GM12865 (cell line): ENCODE results near the gene JRKL.

Source experiments
- DNase-seq: peaks from one replicate; pipeline ENCODE4 v3.0.0; 2010; ENCODE audit warnings: low read depth
- H3K4me3 ChIP-seq: 2 replicates; pipeline ENCODE4 v1.5.1; 2011; ENCODE audit warnings: mild to moderate bottlenecking, low read depth, low read length, control low read depth
- TF ChIP-seq, protein P1 (sequence below): IDR thresholded peaks from 2 replicates; pipeline ENCODE4 v1.5.1; 2011; ENCODE audit warnings: low read length, control low read depth, low read depth, inconsistent platforms; ENCODE audit not compliant: insufficient read depth; ENCODE audit errors: missing control alignments

Gene JRKL

DNA sequence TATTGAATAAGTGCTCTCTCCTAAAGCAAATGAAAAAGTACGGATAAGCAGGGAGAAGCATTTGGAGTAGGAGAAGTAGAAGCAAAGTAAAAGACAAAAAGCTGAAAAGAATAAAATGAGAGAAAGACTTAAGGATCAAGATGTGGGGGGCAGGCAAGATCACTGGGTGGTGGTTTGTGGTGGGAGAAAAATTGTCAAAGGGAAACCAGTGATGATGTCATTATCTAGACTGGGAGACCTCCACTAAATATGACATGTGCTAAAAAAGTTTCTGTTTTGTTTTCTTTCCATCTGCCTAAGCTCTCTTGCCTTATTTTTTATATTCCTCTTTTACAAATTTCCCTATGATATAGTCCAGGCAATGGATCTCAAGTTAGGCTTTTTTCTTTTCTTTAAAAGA lies 32.0 kb upstream of the JRKL start:
- no peak overlapping the region for H3K4me3 ChIP-seq
- TF ChIP-seq, protein P1, sequence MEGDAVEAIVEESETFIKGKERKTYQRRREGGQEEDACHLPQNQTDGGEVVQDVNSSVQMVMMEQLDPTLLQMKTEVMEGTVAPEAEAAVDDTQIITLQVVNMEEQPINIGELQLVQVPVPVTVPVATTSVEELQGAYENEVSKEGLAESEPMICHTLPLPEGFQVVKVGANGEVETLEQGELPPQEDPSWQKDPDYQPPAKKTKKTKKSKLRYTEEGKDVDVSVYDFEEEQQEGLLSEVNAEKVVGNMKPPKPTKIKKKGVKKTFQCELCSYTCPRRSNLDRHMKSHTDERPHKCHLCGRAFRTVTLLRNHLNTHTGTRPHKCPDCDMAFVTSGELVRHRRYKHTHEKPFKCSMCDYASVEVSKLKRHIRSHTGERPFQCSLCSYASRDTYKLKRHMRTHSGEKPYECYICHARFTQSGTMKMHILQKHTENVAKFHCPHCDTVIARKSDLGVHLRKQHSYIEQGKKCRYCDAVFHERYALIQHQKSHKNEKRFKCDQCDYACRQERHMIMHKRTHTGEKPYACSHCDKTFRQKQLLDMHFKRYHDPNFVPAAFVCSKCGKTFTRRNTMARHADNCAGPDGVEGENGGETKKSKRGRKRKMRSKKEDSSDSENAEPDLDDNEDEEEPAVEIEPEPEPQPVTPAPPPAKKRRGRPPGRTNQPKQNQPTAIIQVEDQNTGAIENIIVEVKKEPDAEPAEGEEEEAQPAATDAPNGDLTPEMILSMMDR, result no peak
- DNase-seq, result peak; percentile 13

DNA sequence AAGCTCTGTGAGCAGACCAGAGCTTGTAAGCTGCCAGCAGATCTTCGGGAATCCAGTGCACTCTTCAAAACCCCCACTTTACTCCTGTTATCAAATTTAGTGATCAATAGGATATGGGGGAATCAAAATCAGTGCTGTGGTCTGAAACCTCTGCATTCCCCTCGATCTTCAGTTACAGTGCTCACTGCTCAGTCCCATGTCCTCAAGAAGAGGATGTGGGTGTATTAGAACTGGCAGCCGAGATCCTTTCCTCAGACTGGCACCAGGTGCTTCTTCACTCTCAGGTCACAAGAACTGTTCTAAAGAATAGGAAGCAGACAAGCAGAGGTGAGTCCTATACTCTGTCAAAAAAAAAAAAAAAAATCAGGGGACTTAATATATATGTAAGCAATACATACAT lies 31.5 kb upstream of the JRKL start:
- no peak overlapping the region for H3K4me3 ChIP-seq
- DNase-seq, result no peak
- TF ChIP-seq, protein P1, result no peak

DNA sequence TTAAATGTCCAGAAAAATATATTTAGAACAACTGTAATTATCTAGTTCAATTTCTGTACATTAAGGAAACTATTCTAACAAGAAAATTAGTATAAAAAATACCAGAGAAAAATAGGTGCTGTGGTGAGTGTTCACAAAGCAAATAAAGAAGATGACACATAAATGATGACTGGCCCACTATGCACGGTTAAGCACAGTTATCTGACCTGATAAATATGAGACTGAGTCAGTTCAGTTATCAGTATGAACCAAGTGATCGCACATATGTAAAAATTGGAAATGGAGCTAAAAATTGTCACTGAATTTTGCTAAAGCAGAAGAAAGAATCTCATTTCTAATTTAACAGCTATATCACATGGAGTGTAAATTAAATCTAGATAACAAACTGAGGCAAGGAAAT lies 28.0 kb upstream of the JRKL start:
- no peak for DNase-seq
- H3K4me3 ChIP-seq, result no peak overlapping the region

DNA sequence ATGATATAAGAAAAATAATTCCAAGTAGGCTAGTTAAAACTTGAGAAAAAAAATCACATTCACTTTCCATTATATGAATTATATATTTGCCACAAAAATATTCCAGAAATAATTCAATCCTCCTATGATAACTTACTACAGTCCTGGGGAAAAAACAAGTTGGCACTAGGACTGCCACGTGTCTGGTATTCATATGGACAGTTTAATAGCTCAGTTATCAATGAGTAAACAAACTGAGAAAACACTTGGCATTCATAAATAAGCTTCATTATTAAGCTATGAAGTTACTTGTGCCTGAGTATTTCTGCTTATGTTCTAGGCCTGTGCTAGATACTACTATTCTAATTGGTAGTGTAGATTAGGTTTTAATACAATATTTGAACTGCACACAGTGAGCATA lies 24.3 kb upstream of the JRKL start:
- no peak overlapping the region for H3K4me3 ChIP-seq
- TF ChIP-seq, protein P1, result no peak
- DNase-seq, result no peak

More for the DNA sequence above, 28.0 kb upstream of the JRKL start:
- TF ChIP-seq, protein P1, result no peak

DNA sequence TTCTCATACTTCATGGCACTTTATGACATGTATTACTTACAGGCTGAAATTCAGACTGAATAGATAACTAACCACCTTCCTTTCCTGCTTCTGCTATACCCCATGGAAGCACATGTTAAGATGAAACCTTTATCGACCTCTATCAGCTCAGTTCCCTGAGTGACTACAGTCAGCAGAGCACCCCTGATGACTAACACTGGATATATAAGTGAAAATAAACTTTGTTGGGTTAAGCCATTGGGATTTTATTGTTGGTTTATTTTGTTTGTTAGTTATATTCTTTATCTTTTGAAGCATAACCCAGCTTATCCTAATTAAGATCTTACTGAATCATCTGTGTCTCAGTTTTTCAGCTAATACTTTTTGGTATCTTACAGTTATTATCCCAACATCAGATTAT lies 23.8 kb upstream of the JRKL start:
- TF ChIP-seq, protein P1, result no peak
- no peak for DNase-seq
- no peak overlapping the region for H3K4me3 ChIP-seq

DNA sequence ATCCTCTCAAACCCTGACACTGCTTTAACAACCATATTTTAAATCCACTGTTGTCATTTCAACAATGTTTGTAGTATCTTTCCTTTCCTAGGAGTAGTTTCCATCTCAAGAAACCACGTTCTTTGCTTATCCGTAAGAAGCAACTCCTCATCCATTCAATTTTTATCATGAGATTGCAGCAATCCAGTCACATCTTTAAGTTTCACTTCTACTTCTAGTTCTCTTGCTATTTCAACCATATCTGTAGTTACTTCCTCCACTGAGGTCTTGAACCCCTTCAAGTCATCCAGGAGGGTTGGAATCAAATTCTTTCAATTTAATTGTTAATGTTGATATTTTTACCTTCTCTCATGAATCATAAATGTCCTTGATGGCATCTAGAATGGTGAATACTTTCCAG lies 22.5 kb upstream of the JRKL start:
- TF ChIP-seq, protein P1, result no peak

DNA sequence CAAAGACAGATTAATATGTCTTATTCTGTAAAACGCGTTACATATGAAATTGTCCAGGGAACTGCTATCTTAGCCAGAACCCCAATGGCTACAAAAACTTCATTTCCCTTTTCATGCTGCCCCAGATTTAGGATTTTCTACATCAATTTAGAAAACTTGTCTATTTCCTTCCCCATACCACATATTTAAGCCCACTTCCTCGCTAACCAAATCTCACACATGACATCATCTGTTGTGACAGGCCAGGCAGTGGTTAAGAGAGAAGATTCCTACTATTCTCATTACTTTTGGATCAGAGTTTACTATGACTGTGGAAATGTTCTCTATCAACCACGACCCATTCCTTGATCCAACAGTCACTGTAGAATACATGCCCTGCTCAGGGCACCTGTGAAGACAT lies 16.0 kb upstream of the JRKL start:
- no peak overlapping the region for H3K4me3 ChIP-seq
- TF ChIP-seq, protein P1, result no peak
- no peak for DNase-seq

More for the DNA sequence above, 22.5 kb upstream of the JRKL start:
- DNase-seq, result no peak
- H3K4me3 ChIP-seq, result no peak overlapping the region
